ENCODE measurements around the gene SFXN5. TPM values are rescaled to one million over a fixed set of nuclear protein-coding genes. Genes with fewer than 3 reads are reported as not detected.

The SFXN5 gene
- total and polyA plus RNA-seq, 2 of the 8 experiments (the other 6 are each of a cell fraction or from before 2014, with no cell fraction given), result 29.3 to 33.1 TPM

DNA sequence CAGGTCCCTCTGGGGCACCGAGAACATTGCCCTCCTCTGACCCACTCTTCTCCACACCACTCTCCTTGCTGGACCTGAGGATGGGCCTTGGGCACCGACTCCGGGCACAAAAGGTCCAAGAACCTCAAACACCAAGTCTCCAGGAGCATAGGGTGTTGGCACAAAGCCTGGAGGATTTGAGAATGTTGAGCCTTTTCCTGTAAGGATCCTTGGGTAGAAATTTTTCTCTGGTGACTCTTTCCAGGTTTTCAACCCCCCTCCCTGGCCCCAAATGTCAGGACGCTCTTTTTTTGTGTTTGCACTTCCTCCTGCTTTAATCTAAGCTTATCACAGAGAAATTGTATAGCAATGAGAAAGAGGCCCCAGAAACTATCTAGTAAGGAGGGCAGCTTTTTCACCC lies 175.1 kb downstream of the SFXN5 start (continued):
- no peak for TF ChIP-seq TAF1 (IDR thresholded peaks at IDR 0.05; ENCODE audit: low read depth, low read length)
- no peak for TF ChIP-seq NANOG (IDR thresholded peaks at IDR 0.05; ENCODE audit: insufficient read depth, low read depth, low read length, poor library complexity, severe bottlenecking)
- no peak for TF ChIP-seq SRF (IDR thresholded peaks at IDR 0.05; ENCODE audit: low read depth, low read length)
- no peak for TF ChIP-seq RNF2 (IDR thresholded peaks at IDR 0.05; ENCODE audit: borderline replicate concordance, low read depth, low read length, missing control alignments, poor library complexity, severe bottlenecking)
